GM21367 (cell line): ENCODE data around the gene TBC1D2B.
A peak's percentile ranks its signal among the peaks of the same experiment; 100 is the strongest.

Experiments
- ATAC-seq: cut with Tn5 transposase; IDR thresholded peaks from one replicate; pipeline ENCODE4 v1.9.1; 2021; ENCODE audit not compliant: unreplicated experiment

Gene TBC1D2B

GRCh38 chr15:78077053-78077870 lies at the start of gene TBC1D2B:
Gene TBC1D2B, minus strand, starts transcription at chr15:78077711. Its CDS starts 59 bp downstream, at chr15:78077652.
- ATAC-seq: peak; percentile 51

- no peak for ATAC-seq
These were observed 47.8 kb upstream of the TBC1D2B start for GRCh38 chr15:78125267-78125666.

- no peak for ATAC-seq
These were observed 43.0 kb upstream of the TBC1D2B start for GRCh38 chr15:78120523-78120922.

GRCh38 chr15:78112551-78112950 lies 35.0 kb upstream of the TBC1D2B start:
- no peak for ATAC-seq

- ATAC-seq: no peak
These were observed 34.3 kb upstream of the TBC1D2B start for GRCh38 chr15:78111788-78112187.

GRCh38 chr15:78110916-78111475 lies 33.5 kb upstream of the TBC1D2B start:
- ATAC-seq: no peak

GRCh38 chr15:78110096-78110495 lies 32.6 kb upstream of the TBC1D2B start:
- ATAC-seq: no peak

GRCh38 chr15:78109156-78109555 lies 31.6 kb upstream of the TBC1D2B start:
- no peak for ATAC-seq

GRCh38 chr15:78108300-78109084 lies 31.0 kb upstream of the TBC1D2B start:
- no peak for ATAC-seq

GRCh38 chr15:78107471-78107870 lies 30.0 kb upstream of the TBC1D2B start:
- ATAC-seq: no peak

GRCh38 chr15:78105476-78106241 lies 28.1 kb upstream of the TBC1D2B start:
- ATAC-seq: no peak

- ATAC-seq: no peak
These were observed 27.3 kb upstream of the TBC1D2B start for GRCh38 chr15:78104566-78105475.

- ATAC-seq: peak; percentile 20
These were observed 26.6 kb upstream of the TBC1D2B start for GRCh38 chr15:78104119-78104479.

- peak; percentile 69 for ATAC-seq
These were observed 26.1 kb upstream of the TBC1D2B start for GRCh38 chr15:78103406-78104118.

- ATAC-seq: no peak
These were observed 25.2 kb upstream of the TBC1D2B start for GRCh38 chr15:78102741-78103140.

GRCh38 chr15:78102211-78102610 lies 24.7 kb upstream of the TBC1D2B start:
- no peak for ATAC-seq

- ATAC-seq: no peak
These were observed 24.1 kb upstream of the TBC1D2B start for GRCh38 chr15:78101423-78102105.

- no peak for ATAC-seq
These were observed 23.4 kb upstream of the TBC1D2B start for GRCh38 chr15:78100886-78101285.
